K562 treated with DMSO at 1 percent for 12 hours (cell line): Measurements from ENCODE around the gene ERVK3-1. TPM values are rescaled to one million over a fixed set of nuclear protein-coding genes. Genes with fewer than 3 reads are reported as not detected.

Source experiments
- total RNA-seq: library from RNA; unstranded; fragments of 300-600 nt; gene quantifications from 2 replicates; pipeline ENCODE4 v1.2.3, GENCODE V29; 2022; ENCODE audit not compliant: insufficient read depth

ERVK3-1 gene
- total RNA-seq = 88.3 and 106 TPM in 2 replicates

DNA sequence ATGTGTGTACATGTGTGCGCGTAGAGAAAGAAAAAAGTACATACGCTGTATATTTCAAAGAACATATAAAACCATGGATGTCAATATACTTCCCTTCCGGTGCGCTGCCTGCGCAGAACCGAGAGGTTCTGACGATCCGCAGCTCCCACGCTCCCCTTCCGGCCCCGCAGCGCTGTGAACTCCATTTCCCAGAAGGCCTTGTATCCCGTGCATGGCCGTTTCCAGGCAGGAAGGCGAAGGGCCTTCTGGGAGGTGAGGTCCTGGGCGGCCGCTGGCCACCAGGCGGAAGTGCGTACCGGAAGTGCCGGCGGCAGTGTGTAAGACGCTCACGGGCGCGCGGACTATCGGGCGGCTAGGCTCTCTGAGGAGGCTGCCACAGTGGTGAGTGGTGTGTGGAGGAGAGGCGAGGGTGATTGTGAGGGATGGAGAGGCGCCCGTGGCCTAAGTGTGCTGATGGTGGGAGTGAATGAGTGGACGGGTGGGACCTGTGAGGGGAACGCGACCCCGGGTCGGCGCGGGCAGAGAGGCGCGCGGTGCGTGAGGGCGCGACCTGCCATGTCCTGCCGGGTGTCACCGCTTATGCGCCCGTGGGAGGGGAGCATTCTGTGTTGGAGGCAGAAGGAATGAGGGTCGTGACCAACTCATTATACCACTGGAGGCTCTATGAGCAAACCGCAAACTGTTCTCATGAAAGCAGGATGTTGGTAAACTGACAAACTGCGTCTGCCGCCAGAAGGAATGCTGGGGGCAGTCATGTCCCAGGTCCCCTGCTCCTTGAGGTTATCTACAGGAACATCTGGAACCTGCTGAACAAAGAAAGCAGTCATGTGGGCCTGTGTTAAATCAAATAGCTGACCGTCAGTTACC lies at the start of gene ERVK3-1:
Gene ERVK3-1, plus strand, starts transcription at position 313 of the 867 bp plus-strand sequence. CDS start 6,792 bp downstream, outside the sequence.

GRCh38 chr19:58278541-58279041 lies 26.6 kb upstream of the ERVK3-1 start, which contains the start of gene ZNF8:
TSS of gene ZNF8 (plus strand) at chr19:58278955. CDS start at chr19:58279082, 127 bp downstream.

GRCh38 chr19:58326914-58327726 lies 21.9 kb downstream of the ERVK3-1 start, which contains the start of gene ZSCAN22:
TSS of gene ZSCAN22 (plus strand) at chr19:58326994. CDS start at chr19:58334803, 7,809 bp downstream.

GRCh38 chr19:58352760-58353671 lies 47.8 kb downstream of the ERVK3-1 start, which contains the start of gene A1BG:
TSS of gene A1BG (minus strand) at chr19:58353492. CDS start at chr19:58353437, 55 bp downstream.

GRCh38 chr19:58362272-58362994 lies 57.3 kb downstream of the ERVK3-1 start, which contains the start of gene ZNF497:
TSS of gene ZNF497 (minus strand) at chr19:58362751. CDS start at chr19:58357635, 5,116 bp downstream.

Other genes starting within 250 kb of the ERVK3-1 start
- gene ZNF135, start 246.1 kb upstream of the ERVK3-1 start, total RNA-seq = not detected in 2 replicates
- gene ZSCAN18, start 207.1 kb upstream of the ERVK3-1 start, total RNA-seq = 5.5 and 9.2 TPM in 2 replicates
- gene ZNF329, start 154.6 kb upstream of the ERVK3-1 start, total RNA-seq = 2.2 and 2.6 TPM in 2 replicates
- gene ZNF274, start 122.3 kb upstream of the ERVK3-1 start, total RNA-seq = 19.6 and 41.4 TPM in 2 replicates
- gene ZNF544, start 76.5 kb upstream of the ERVK3-1 start, total RNA-seq = 19.2 and 86.8 TPM in 2 replicates
- 1.1 and 2.3 TPM in 2 replicates for gene ZNF8, start 26.4 kb upstream of the ERVK3-1 start, total RNA-seq
- gene ZSCAN22, start 21.6 kb downstream of the ERVK3-1 start, total RNA-seq = 1.4 and 3.5 TPM in 2 replicates
- gene A1BG, start 48.1 kb downstream of the ERVK3-1 start, total RNA-seq = 45.3 and 79.2 TPM in 2 replicates
- gene ZNF497, start 57.4 kb downstream of the ERVK3-1 start, total RNA-seq = 2.4 and 4.5 TPM in 2 replicates
- gene ZNF837, start 75.7 kb downstream of the ERVK3-1 start, total RNA-seq = 3.3 and 3.6 TPM in 2 replicates
- 4,498 and 7,272 TPM in 2 replicates for gene RPS5, start 81.9 kb downstream of the ERVK3-1 start, total RNA-seq
- gene RNF225, start 90.3 kb downstream of the ERVK3-1 start, total RNA-seq = not detected in 2 replicates
- 7.4 and 21.7 TPM in 2 replicates for gene ZNF584, start 103.3 kb downstream of the ERVK3-1 start, total RNA-seq
- gene ZNF132, start 134.8 kb downstream of the ERVK3-1 start, total RNA-seq = 0.32 and 0.47 TPM in 2 replicates
- gene ZNF324B, start 146.2 kb downstream of the ERVK3-1 start, total RNA-seq = 1.8 and 5.1 TPM in 2 replicates
- gene ZNF324, start 161.7 kb downstream of the ERVK3-1 start, total RNA-seq = 8.4 and 11.7 TPM in 2 replicates
- gene ZNF446, start 171.0 kb downstream of the ERVK3-1 start, total RNA-seq = 8.1 and 13.6 TPM in 2 replicates
- 20.0 and 25.4 TPM in 2 replicates for gene SLC27A5, start 206.6 kb downstream of the ERVK3-1 start, total RNA-seq
- 11.0 and 15.4 TPM in 2 replicates for gene ZBTB45, start 214.4 kb downstream of the ERVK3-1 start, total RNA-seq
- 666 and 733 TPM in 2 replicates for gene TRIM28, start 238.7 kb downstream of the ERVK3-1 start, total RNA-seq
- 148 and 177 TPM in 2 replicates for gene CHMP2A, start 249.7 kb downstream of the ERVK3-1 start, total RNA-seq